ENCODE data around the gene MIER1.
A peak's percentile ranks its signal among the peaks of the same experiment; 100 is the strongest.

The MIER1 gene

GRCh38 chr1:66929146-66929688 is 4.4 kb downstream of the MIER1 start:
- no peak overlapping the region for H2AFZ ChIP-seq (ENCODE audit: low read depth, low read length)
- H3K27me3 ChIP-seq (ENCODE audit: insufficient read depth, low read length): no peaks in the 10 kb centered on the region
- peaks cover 39% of the 10 kb centered on the region for H3K4me1 ChIP-seq (ENCODE audit: insufficient read depth, low read length)
- H3K36me3 ChIP-seq (ENCODE audit: insufficient read depth, low read length): no peaks in the 10 kb centered on the region
- peak overlapping the region; percentile 97 for H3K4me3 ChIP-seq (ENCODE audit: low read length)
- no peaks in the 10 kb centered on the region for H3K9me3 ChIP-seq (ENCODE audit: low read length)

GRCh38 chr1:66929691-66929998 is 4.9 kb downstream of the MIER1 start:
- Histone ChIP-seq H3K4me1 (ENCODE audit: insufficient read depth, low read length) (peaks cover 42% of the 10 kb centered on the region), H2AFZ (ENCODE audit: low read depth, low read length) (no peak overlapping the region), H3K27me3 (ENCODE audit: insufficient read depth, low read length) (no peaks in the 10 kb centered on the region), H3K36me3 (ENCODE audit: insufficient read depth, low read length) (no peaks in the 10 kb centered on the region), H3K4me3 (ENCODE audit: low read length) (peak overlapping the region; percentile 97), H3K9me3 (ENCODE audit: low read length) (no peaks in the 10 kb centered on the region)

GRCh38 chr1:66929999-66930822 is 5.4 kb downstream of the MIER1 start:
- H3K4me3 ChIP-seq (ENCODE audit: low read length): peak overlapping the region; percentile 97
- peaks cover 45% of the 10 kb centered on the region for H3K4me1 ChIP-seq (ENCODE audit: insufficient read depth, low read length)
- peak overlapping the region; percentile 8 for H2AFZ ChIP-seq (ENCODE audit: low read depth, low read length)
- no peaks in the 10 kb centered on the region for H3K36me3 ChIP-seq (ENCODE audit: insufficient read depth, low read length)
- no peaks in the 10 kb centered on the region for H3K27me3 ChIP-seq (ENCODE audit: insufficient read depth, low read length)
- no peaks in the 10 kb centered on the region for H3K9me3 ChIP-seq (ENCODE audit: low read length)

- Histone ChIP-seq H2AFZ (ENCODE audit: low read depth, low read length) (peak overlapping the region; percentile 8), H3K36me3 (ENCODE audit: insufficient read depth, low read length) (no peaks in the 10 kb centered on the region), H3K9me3 (ENCODE audit: low read length) (no peaks in the 10 kb centered on the region), H3K4me3 (ENCODE audit: low read length) (peak overlapping the region; percentile 97), H3K4me1 (ENCODE audit: insufficient read depth, low read length) (peaks cover 45% of the 10 kb centered on the region), H3K27me3 (ENCODE audit: insufficient read depth, low read length) (no peaks in the 10 kb centered on the region)
These were observed 6.0 kb downstream of the MIER1 start for GRCh38 chr1:66930823-66931174.

- H3K4me1 ChIP-seq (ENCODE audit: insufficient read depth, low read length): peaks cover 42% of the 10 kb centered on the region
- no peaks in the 10 kb centered on the region for H3K9me3 ChIP-seq (ENCODE audit: low read length)
- H2AFZ ChIP-seq (ENCODE audit: low read depth, low read length): no peak overlapping the region
- peak overlapping the region; percentile 97 for H3K4me3 ChIP-seq (ENCODE audit: low read length)
- no peaks in the 10 kb centered on the region for H3K27me3 ChIP-seq (ENCODE audit: insufficient read depth, low read length)
- no peaks in the 10 kb centered on the region for H3K36me3 ChIP-seq (ENCODE audit: insufficient read depth, low read length)
These were observed 6.8 kb downstream of the MIER1 start for GRCh38 chr1:66931590-66931989.

- H3K36me3 ChIP-seq (ENCODE audit: insufficient read depth, low read length): no peaks in the 10 kb centered on the region
- no peak overlapping the region for H2AFZ ChIP-seq (ENCODE audit: low read depth, low read length)
- H3K27me3 ChIP-seq (ENCODE audit: insufficient read depth, low read length): no peaks in the 10 kb centered on the region
- H3K4me3 ChIP-seq (ENCODE audit: low read length): peak overlapping the region; percentile 97
- peaks cover 36% of the 10 kb centered on the region for H3K4me1 ChIP-seq (ENCODE audit: insufficient read depth, low read length)
- H3K9me3 ChIP-seq (ENCODE audit: low read length): no peaks in the 10 kb centered on the region
These were observed 7.5 kb downstream of the MIER1 start for GRCh38 chr1:66932291-66932690.

GRCh38 chr1:66933887-66934700 is 9.3 kb downstream of the MIER1 start:
- Histone ChIP-seq H2AFZ (ENCODE audit: low read depth, low read length) (no peak overlapping the region), H3K36me3 (ENCODE audit: insufficient read depth, low read length) (no peaks in the 10 kb centered on the region), H3K9me3 (ENCODE audit: low read length) (no peaks in the 10 kb centered on the region), H3K4me3 (ENCODE audit: low read length) (no peak overlapping the region), H3K4me1 (ENCODE audit: insufficient read depth, low read length) (peaks cover 36% of the 10 kb centered on the region), H3K27me3 (ENCODE audit: insufficient read depth, low read length) (no peaks in the 10 kb centered on the region)

- Histone ChIP-seq H3K4me1 (ENCODE audit: insufficient read depth, low read length) (peaks cover 18% of the 10 kb centered on the region), H3K27me3 (ENCODE audit: insufficient read depth, low read length) (no peaks in the 10 kb centered on the region), H3K4me3 (ENCODE audit: low read length) (no peak overlapping the region), H3K9me3 (ENCODE audit: low read length) (no peaks in the 10 kb centered on the region), H3K36me3 (ENCODE audit: insufficient read depth, low read length) (peaks cover 14% of the 10 kb centered on the region), H2AFZ (ENCODE audit: low read depth, low read length) (no peak overlapping the region)
These were observed 12.9 kb downstream of the MIER1 start for GRCh38 chr1:66937529-66938234.

- Histone ChIP-seq H3K27me3 (ENCODE audit: insufficient read depth, low read length) (no peaks in the 10 kb centered on the region), H3K4me3 (ENCODE audit: low read length) (no peak overlapping the region), H3K36me3 (ENCODE audit: insufficient read depth, low read length) (peaks cover 14% of the 10 kb centered on the region), H3K9me3 (ENCODE audit: low read length) (no peaks in the 10 kb centered on the region), H2AFZ (ENCODE audit: low read depth, low read length) (no peak overlapping the region), H3K4me1 (ENCODE audit: insufficient read depth, low read length) (peaks cover 8% of the 10 kb centered on the region)
These were observed 13.8 kb downstream of the MIER1 start for GRCh38 chr1:66938613-66939012.

GRCh38 chr1:66940981-66941380 is 16.2 kb downstream of the MIER1 start:
- no peak overlapping the region for H2AFZ ChIP-seq (ENCODE audit: low read depth, low read length)
- no peak overlapping the region for H3K4me3 ChIP-seq (ENCODE audit: low read length)
- H3K4me1 ChIP-seq (ENCODE audit: insufficient read depth, low read length): no peaks in the 10 kb centered on the region
- peaks cover 22% of the 10 kb centered on the region for H3K36me3 ChIP-seq (ENCODE audit: insufficient read depth, low read length)
- H3K27me3 ChIP-seq (ENCODE audit: insufficient read depth, low read length): no peaks in the 10 kb centered on the region
- no peaks in the 10 kb centered on the region for H3K9me3 ChIP-seq (ENCODE audit: low read length)

- Histone ChIP-seq H2AFZ (ENCODE audit: low read depth, low read length) (no peak overlapping the region), H3K36me3 (ENCODE audit: insufficient read depth, low read length) (peaks cover 45% of the 10 kb centered on the region), H3K4me1 (ENCODE audit: insufficient read depth, low read length) (no peaks in the 10 kb centered on the region), H3K27me3 (ENCODE audit: insufficient read depth, low read length) (no peaks in the 10 kb centered on the region), H3K4me3 (ENCODE audit: low read length) (no peak overlapping the region), H3K9me3 (ENCODE audit: low read length) (no peaks in the 10 kb centered on the region)
These were observed 18.7 kb downstream of the MIER1 start for GRCh38 chr1:66943361-66943969.

GRCh38 chr1:66944330-66945274 is 19.8 kb downstream of the MIER1 start:
- Histone ChIP-seq H3K4me3 (ENCODE audit: low read length) (no peak overlapping the region), H2AFZ (ENCODE audit: low read depth, low read length) (no peak overlapping the region), H3K4me1 (ENCODE audit: insufficient read depth, low read length) (no peaks in the 10 kb centered on the region), H3K36me3 (ENCODE audit: insufficient read depth, low read length) (peaks cover 55% of the 10 kb centered on the region), H3K27me3 (ENCODE audit: insufficient read depth, low read length) (no peaks in the 10 kb centered on the region), H3K9me3 (ENCODE audit: low read length) (no peaks in the 10 kb centered on the region)
